Spleen (tissue), 7 donors: Measurements from ENCODE around the gene GSTT2B.

Source experiments
- CTCF ChIP-seq, 11 experiments: fragments of 200-600 bp in 7 of 11; fragments of 450-650 bp in 4 of 11; sonication (generic) in 4 of 11; IDR thresholded peaks in 8 of 11; conservative IDR thresholded peaks in 3 of 11; 1 replicate in 7 of 11; 2 replicates in 4 of 11; pipeline versions ENCODE4 v1.4.0 to v1.8.0; 2016 to 2021; ENCODE audit warnings: antibody characterized with exemption in 11 of 11, inconsistent platforms in 4 of 11, mild to moderate bottlenecking in 1 of 11
- POLR2A ChIP-seq, 3 donors: fragments of 450-650 bp; IDR thresholded peaks; one replicate each; pipeline ENCODE4 v1.5.1; 2017; ENCODE audit warnings: antibody characterized with exemption in 3 of 3, mild to moderate bottlenecking in 1 of 3
- POLR2AphosphoS5 ChIP-seq, 3 donors: sonication (generic); formaldehyde crosslinking; IDR thresholded peaks; one replicate each; pipeline ENCODE4 v1.5.1; 2017; ENCODE audit warnings: antibody characterized with exemption in 3 of 3
- donor health status: DM: no; HTN: no; CAD: no; lungs with moderate emphysema.
- donor health status: DM: no; HTN: no; CAD: no.
- donor health status: DM: no; HTN: no; CAD: no.

- TF ChIP-seq CTCF (IDR thresholded peaks at IDR 0.05 in 8 of 11, conservative IDR thresholded peaks at IDR 0.05 in 3 of 11) (no peak), POLR2AphosphoS5 (IDR thresholded peaks at IDR 0.05) (no peak), POLR2A (IDR thresholded peaks at IDR 0.05) (no peak)
Measured at GRCh38 chr22:23922921-23923320, 38.1 kb downstream of the GSTT2B start.
